Erythroblast (primary cell): ENCODE data around the gene MUC5AC.
"Not testable (repeated sequence)": the region's sequence is repeated elsewhere in the genome, so short reads cannot be mapped to it uniquely, and the experiment has no call there.

Experiments used
- DNase-seq, 2 experiments: peaks; one replicate each; lab custom pipeline; 2025; lab: John Stamatoyannopoulos, UW
- GATA1 ChIP-seq: IDR thresholded peaks from 2 replicates; pipeline ENCODE4 v1.6.1; 2011; ENCODE audit warnings: low read depth, mild to moderate bottlenecking, control low read depth, low read length, moderate library complexity
- POLR2A ChIP-seq: IDR thresholded peaks from 2 replicates; pipeline ENCODE4 v1.6.1; 2011; ENCODE audit warnings: mild to moderate bottlenecking, low read length

MUC5AC gene

GRCh38 chr11:1158681-1159487 lies 1.1 kb downstream of the MUC5AC start:
- no peak for DNase-seq

GRCh38 chr11:1159488-1160220 lies 1.9 kb downstream of the MUC5AC start:
- not testable (repeated sequence) for DNase-seq

More at GRCh38 chr11:1158681-1159487, 1.1 kb downstream of the MUC5AC start:
- TF ChIP-seq GATA1 (no peak), POLR2A (no peak)

- TF ChIP-seq POLR2A (no peak), GATA1 (no peak)
- DNase-seq = no peak
Measured at GRCh38 chr11:1160231-1161101, 2.7 kb downstream of the MUC5AC start.

GRCh38 chr11:1161410-1162137 lies 3.8 kb downstream of the MUC5AC start:
- no peak for DNase-seq
- TF ChIP-seq GATA1 = no peak
- TF ChIP-seq POLR2A = no peak

DNA sequence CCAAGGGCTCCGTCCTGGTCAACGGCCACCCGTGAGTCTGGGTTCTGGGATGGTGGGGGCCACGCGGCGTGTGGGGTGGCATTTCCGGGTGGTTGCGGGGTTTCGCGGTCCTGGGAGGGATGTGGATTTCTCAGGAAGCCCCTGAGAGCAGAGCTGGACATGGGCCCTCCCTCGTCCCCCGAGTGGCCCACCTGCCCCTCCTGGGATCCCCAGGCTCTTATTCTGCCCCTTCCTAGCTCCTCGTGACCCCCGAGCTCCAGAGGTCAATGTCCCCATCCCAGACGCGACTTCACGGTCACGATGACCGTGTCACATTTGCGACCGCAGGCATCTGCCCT lies 4.4 kb downstream of the MUC5AC start:
- no peak for DNase-seq
- TF ChIP-seq GATA1 (no peak), POLR2A (no peak)

- no peak for DNase-seq
- no peak for TF ChIP-seq POLR2A
- no peak for TF ChIP-seq GATA1
Measured at GRCh38 chr11:1162491-1163311, 4.9 kb downstream of the MUC5AC start.

DNA sequence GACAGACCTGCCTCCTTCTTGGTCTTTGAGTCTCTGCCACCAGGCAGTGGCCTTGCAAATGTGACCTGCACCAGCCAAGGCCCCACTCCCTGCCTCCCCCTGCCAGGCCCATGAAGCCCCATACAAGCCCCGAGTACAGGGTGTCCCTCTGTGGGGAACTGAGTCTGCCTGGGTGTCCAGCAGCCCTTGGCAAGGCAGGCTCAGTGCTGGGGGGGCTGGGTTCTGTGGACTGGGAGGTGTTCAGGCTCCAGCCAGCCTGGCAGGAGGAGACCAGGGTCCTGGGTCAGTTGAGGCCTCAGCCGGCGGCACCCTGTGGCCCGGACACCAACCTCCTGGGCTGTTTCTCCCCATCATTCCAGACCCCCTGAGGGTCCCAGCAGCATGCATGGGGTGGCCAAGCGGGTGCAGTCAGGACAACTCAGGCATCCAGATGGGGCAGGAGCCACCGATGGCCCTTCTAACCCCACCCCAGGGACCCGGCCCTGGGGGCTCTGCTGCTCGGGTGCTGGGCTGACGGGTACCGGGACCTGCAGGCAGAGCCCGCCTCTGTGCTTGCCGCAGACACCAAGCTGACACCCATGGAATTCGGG lies 5.7 kb downstream of the MUC5AC start:
- no peak for DNase-seq
- TF ChIP-seq GATA1 = no peak
- TF ChIP-seq POLR2A = no peak

DNA sequence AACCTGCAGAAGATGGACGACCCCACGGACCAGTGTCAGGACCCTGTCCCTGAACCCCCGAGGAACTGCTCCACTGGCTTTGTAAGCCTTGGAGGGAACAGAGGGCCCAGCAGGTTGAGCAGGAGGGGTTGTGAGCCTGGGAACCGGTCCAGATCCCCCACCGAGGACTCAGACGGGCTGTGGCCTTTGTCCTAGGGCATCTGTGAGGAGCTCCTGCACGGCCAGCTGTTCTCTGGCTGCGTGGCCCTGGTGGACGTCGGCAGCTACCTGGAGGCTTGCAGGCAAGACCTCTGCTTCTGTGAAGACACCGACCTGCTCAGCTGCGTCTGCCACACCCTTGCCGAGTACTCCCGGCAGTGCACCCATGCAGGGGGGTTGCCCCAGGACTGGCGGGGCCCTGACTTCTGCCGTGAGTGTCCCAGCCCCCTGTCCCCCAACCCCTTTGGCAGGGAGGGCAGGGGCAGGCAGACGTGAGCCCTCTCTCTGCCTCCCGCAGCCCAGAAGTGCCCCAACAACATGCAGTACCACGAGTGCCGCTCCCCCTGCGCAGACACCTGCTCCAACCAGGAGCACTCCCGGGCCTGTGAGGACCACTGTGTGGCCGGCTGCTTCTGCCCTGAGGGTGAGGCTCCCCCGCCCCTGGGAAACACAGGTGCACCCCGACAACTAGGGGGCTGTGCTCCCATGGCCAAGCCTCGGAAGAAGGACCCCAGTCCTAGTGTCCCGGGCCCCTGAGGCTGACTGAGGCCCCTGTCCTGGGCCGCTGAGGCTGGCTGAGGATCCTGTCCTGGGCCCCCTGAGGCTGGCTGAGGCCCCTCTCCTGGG lies 6.4 kb downstream of the MUC5AC start:
- TF ChIP-seq GATA1 = no peak
- TF ChIP-seq POLR2A = no peak
- DNase-seq = no peak

DNA sequence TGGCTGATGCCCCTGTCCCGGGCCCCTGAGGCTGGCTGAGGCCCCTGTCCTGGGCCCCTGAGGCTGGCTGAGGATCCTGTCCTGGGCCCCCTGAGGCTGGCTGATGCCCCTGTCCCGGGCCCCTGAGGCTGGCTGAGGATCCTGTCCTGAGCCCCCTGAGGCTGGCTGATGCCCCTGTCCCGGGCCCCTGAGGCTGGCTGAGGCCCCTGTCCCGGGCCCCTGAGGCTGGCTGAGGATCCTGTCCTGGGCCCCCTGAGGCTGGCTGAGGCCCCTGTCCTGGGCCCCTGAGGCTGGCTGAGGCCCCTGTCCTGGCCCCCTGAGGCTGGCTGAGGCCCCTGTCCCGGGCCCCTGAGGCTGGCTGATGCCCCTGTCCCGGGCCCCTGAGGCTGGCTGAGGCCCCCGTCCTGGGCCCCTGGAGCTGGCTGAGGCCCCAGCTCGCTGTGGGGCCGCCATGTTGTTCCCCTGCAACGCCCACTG lies 7.1 kb downstream of the MUC5AC start:
- DNase-seq = not testable (repeated sequence)

GRCh38 chr11:1165256-1166041 lies 7.7 kb downstream of the MUC5AC start:
- no peak for DNase-seq
- TF ChIP-seq GATA1 = no peak
- no peak for TF ChIP-seq POLR2A

- TF ChIP-seq POLR2A (no peak), GATA1 (no peak)
- no peak for DNase-seq
Measured at GRCh38 chr11:1167256-1167655, 9.5 kb downstream of the MUC5AC start.
